Measurements from ENCODE around the gene ATP5F1E. TPM values are rescaled to one million over a fixed set of nuclear protein-coding genes. Genes with fewer than 3 reads are reported as not detected.

ATP5F1E gene
- total and polyA plus RNA-seq, 2 donors from 2014 or later, result 67.7 to 251 TPM

DNA sequence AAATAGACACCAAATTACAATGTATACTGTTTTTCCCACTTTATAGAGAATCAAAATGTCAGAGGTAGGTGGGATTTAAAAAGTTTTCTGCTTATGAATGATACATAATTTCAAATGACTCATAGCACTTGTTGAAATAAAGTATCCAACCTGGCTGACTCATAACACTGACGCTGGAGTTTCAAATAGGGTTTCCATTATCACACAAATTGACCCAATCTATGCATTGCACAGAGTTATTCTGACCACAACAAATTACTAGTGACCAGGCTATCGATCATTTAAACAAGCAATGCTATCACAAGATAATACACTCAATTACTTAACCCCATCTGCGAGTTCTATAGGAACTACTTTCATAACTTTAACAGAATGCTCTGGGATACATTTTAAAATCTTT, 42.3 kb upstream of the ATP5F1E start:
- H3K27me3 ChIP-seq (ENCODE audit: control insufficient read depth, insufficient read depth, low read length), result no peaks in the 10 kb centered on the region
- no peak overlapping the region for H3K4me3 ChIP-seq (ENCODE audit: low read length in 3 of 3)
- no peak for DNase-seq
- no peaks in the 10 kb centered on the region for H3K36me3 ChIP-seq (ENCODE audit: control insufficient read depth in 2 of 3, insufficient read depth in 3 of 3, low read length in 3 of 3)
- intact Hi-C loops (cut with DNase I), result loop anchor here (10.0 kb wide), 1 partner anchor 150 kb away; no protein-coding TSS in a partner anchor
- no peak for FAIRE-seq
- H3K9me3 ChIP-seq (ENCODE audit: control insufficient read depth in 2 of 3, insufficient read depth in 1 of 3, low read length in 3 of 3), result no peaks in the 10 kb centered on the region
- no peak overlapping the region for H3K27ac ChIP-seq (ENCODE audit: low read depth in 2 of 2, low read length in 2 of 2)
- H3K4me1 ChIP-seq (ENCODE audit: control insufficient read depth in 2 of 3, insufficient read depth in 2 of 3, low read depth in 1 of 3, low read length in 3 of 3), result no peaks in the 10 kb centered on the region
- TF ChIP-seq, protein P1, sequence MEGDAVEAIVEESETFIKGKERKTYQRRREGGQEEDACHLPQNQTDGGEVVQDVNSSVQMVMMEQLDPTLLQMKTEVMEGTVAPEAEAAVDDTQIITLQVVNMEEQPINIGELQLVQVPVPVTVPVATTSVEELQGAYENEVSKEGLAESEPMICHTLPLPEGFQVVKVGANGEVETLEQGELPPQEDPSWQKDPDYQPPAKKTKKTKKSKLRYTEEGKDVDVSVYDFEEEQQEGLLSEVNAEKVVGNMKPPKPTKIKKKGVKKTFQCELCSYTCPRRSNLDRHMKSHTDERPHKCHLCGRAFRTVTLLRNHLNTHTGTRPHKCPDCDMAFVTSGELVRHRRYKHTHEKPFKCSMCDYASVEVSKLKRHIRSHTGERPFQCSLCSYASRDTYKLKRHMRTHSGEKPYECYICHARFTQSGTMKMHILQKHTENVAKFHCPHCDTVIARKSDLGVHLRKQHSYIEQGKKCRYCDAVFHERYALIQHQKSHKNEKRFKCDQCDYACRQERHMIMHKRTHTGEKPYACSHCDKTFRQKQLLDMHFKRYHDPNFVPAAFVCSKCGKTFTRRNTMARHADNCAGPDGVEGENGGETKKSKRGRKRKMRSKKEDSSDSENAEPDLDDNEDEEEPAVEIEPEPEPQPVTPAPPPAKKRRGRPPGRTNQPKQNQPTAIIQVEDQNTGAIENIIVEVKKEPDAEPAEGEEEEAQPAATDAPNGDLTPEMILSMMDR (IDR thresholded peaks at IDR 0.05; ENCODE audit: borderline replicate concordance, extremely low read depth, insufficient read depth), result no peak
- H3K9ac ChIP-seq (ENCODE audit: low read length in 3 of 3), result no peak overlapping the region

DNA sequence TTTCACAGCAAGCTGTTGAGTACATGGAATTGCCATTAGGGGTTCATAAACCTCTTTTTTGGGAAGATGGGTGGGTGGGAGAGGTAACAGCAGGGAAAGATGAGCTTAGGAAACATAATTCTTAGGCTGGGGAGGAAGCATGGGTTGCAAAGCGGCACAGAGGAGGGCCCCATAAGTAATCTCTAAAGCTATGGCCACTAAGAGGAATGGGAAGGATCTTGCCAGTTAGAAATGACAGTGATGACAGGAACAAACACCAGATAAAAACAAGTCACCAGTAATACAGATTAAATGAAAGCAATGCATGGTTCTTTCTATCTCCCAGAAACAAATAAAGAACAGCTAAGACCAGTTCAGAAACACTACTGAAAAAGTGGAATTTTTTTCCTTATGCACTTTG, 41.4 kb upstream of the ATP5F1E start:
- intact Hi-C loops (cut with DNase I), result loop anchor here (10.0 kb wide), 1 partner anchor 151 kb away; no protein-coding TSS in a partner anchor
- Histone ChIP-seq H3K4me1 (ENCODE audit: control insufficient read depth in 2 of 3, insufficient read depth in 2 of 3, low read depth in 1 of 3, low read length in 3 of 3) (no peaks in the 10 kb centered on the region), H3K27me3 (ENCODE audit: control insufficient read depth, insufficient read depth, low read length) (no peaks in the 10 kb centered on the region), H3K36me3 (ENCODE audit: control insufficient read depth in 2 of 3, insufficient read depth in 3 of 3, low read length in 3 of 3) (no peaks in the 10 kb centered on the region), H3K4me3 (ENCODE audit: low read length in 3 of 3) (no peak overlapping the region), H3K9me3 (ENCODE audit: control insufficient read depth in 2 of 3, insufficient read depth in 1 of 3, low read length in 3 of 3) (no peaks in the 10 kb centered on the region), H3K27ac (ENCODE audit: low read depth in 2 of 2, low read length in 2 of 2) (no peak overlapping the region), H3K9ac (ENCODE audit: low read length in 3 of 3) (no peak overlapping the region)
- TF ChIP-seq, protein P1 (IDR thresholded peaks at IDR 0.05; ENCODE audit: borderline replicate concordance, extremely low read depth, insufficient read depth), result no peak
- no peak for DNase-seq
- no peak for FAIRE-seq

DNA sequence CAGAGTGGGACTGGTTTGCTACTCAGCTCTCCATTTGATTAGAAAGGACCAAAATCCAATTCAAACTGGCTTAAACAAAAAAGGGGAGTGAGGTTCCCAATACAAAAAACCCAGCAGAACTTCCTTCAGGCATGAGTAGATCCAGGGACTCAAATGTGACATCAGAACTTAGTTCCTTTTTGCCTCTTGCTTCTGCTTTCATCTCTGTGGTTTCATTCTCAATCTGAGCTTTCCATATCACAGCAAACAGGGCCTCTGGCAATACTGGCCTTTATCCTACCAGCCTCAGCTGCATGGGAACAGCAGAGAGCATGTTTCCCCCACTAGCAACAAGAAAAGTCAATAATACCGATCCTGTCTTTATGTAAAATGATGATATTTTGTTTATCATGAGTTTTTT, 39.1 kb upstream of the ATP5F1E start:
- no peak for DNase-seq
- intact Hi-C loops (cut with DNase I), result loop anchor here (10.0 kb wide), 1 partner anchor 154 kb away; no protein-coding TSS in a partner anchor
- no peak overlapping the region for H3K27ac ChIP-seq (ENCODE audit: low read depth in 2 of 2, low read length in 2 of 2)
- H3K9me3 ChIP-seq (ENCODE audit: control insufficient read depth in 2 of 3, insufficient read depth in 1 of 3, low read length in 3 of 3), result no peaks in the 10 kb centered on the region
- TF ChIP-seq, protein P1 (IDR thresholded peaks at IDR 0.05; ENCODE audit: borderline replicate concordance, extremely low read depth, insufficient read depth), result no peak
- H3K4me1 ChIP-seq (ENCODE audit: control insufficient read depth in 2 of 3, insufficient read depth in 2 of 3, low read depth in 1 of 3, low read length in 3 of 3), result no peaks in the 10 kb centered on the region
- no peaks in the 10 kb centered on the region for H3K36me3 ChIP-seq (ENCODE audit: control insufficient read depth in 2 of 3, insufficient read depth in 3 of 3, low read length in 3 of 3)
- H3K4me3 ChIP-seq (ENCODE audit: low read length in 3 of 3), result no peak overlapping the region
- no peaks in the 10 kb centered on the region for H3K27me3 ChIP-seq (ENCODE audit: control insufficient read depth, insufficient read depth, low read length)
- H3K9ac ChIP-seq (ENCODE audit: low read length in 3 of 3), result no peak overlapping the region
- no peak for FAIRE-seq

DNA sequence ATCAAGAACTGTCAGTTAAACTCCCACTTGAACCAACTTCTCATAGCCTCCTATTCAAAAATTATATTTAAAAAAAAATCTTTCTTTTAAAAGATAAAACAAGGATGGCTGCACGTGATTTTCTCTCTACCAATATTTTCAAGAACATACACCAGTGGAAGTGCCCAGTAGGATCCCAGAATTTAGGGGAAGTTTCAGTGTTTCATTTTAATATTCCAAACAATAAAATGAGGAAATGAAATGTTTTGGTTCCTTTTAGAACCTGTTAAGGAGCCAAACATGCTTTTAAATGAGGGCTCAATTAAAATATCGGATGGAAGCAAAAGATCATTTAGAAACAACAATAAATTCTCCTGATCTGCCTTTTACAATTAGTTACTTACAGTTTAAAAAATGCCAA, 36.9 kb upstream of the ATP5F1E start:
- FAIRE-seq (no peak), DNase-seq (no peak)
- Histone ChIP-seq H3K4me3 (ENCODE audit: low read length in 3 of 3) (no peak overlapping the region), H3K9ac (ENCODE audit: low read length in 3 of 3) (no peak overlapping the region), H3K27ac (ENCODE audit: low read depth in 2 of 2, low read length in 2 of 2) (no peak overlapping the region), H3K36me3 (ENCODE audit: control insufficient read depth in 2 of 3, insufficient read depth in 3 of 3, low read length in 3 of 3) (no peaks in the 10 kb centered on the region), H3K4me1 (ENCODE audit: control insufficient read depth in 2 of 3, insufficient read depth in 2 of 3, low read depth in 1 of 3, low read length in 3 of 3) (peaks cover 0 to 5% (median 0%) of the 10 kb centered on the region in 3 donors), H3K9me3 (ENCODE audit: control insufficient read depth in 2 of 3, insufficient read depth in 1 of 3, low read length in 3 of 3) (no peaks in the 10 kb centered on the region), H3K27me3 (ENCODE audit: control insufficient read depth, insufficient read depth, low read length) (no peaks in the 10 kb centered on the region)
- intact Hi-C loops (cut with DNase I), result no loop called here
- TF ChIP-seq, protein P1 (IDR thresholded peaks at IDR 0.05; ENCODE audit: borderline replicate concordance, extremely low read depth, insufficient read depth), result no peak
